ENCODE measurements around the gene TMEM164.

TMEM164 gene

GRCh38 chrX:110214684-110215083 lies 211.8 kb downstream of the TMEM164 start:
- no peak for DNase-seq (ENCODE audit: low spot score)
- no peak overlapping the region for H3K27ac ChIP-seq
- CTCF ChIA-PET: no interaction called here
- no peak for TF ChIP-seq CTCF (conservative IDR thresholded peaks at IDR 0.05; ENCODE audit: low read depth)
- POLR2A ChIA-PET (ENCODE audit: low non-redundant PET): no interaction called here

DNA sequence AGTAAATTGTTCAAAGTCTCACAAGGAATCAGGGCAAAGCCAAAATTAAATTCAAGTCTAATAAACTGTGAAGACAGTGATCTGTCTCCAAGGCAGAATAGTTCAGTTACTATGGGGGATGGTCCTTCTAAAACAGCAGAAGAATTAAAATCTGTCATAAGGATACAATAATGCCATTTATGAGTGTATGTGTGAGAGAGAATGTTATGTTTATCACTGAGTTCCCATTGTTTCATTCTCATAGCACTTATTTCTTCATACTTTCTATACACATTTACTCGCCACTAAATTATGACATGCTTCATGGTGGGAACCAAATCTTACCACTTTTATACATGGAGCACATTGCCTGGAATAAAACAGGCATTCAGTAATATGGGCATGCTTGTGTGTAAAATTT lies 212.5 kb downstream of the TMEM164 start:
- TF ChIP-seq CTCF (conservative IDR thresholded peaks at IDR 0.05; ENCODE audit: low read depth): no peak
- CTCF ChIA-PET: no interaction called here
- no peak for DNase-seq (ENCODE audit: low spot score)

GRCh38 chrX:110216027-110216426 lies 213.1 kb downstream of the TMEM164 start:
- no peak overlapping the region for H3K27ac ChIP-seq
- POLR2A ChIA-PET (ENCODE audit: low non-redundant PET): no interaction called here
- CTCF ChIA-PET: no interaction called here

More for the DNA sequence above, 212.5 kb downstream of the TMEM164 start:
- POLR2A ChIA-PET (ENCODE audit: low non-redundant PET): no interaction called here
- no peak overlapping the region for H3K27ac ChIP-seq

DNA sequence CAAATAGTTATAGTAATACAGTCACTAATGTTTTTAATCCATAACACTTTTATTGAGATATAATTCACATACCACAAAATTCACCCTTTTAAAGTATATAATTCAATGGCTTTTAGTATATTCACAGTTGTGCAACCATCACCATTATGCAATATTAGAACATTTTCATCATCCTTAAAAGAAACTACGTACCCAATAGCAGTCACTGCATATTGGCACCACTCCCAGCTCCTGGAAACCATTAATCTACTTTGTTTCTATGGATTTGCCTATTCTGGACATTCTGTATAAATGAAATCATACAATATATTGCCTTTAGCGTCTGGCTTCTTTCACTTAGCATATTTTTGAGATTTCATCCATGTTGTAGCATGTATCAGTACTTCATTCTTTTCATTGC lies 215.7 kb downstream of the TMEM164 start:
- no peak for TF ChIP-seq CTCF (conservative IDR thresholded peaks at IDR 0.05; ENCODE audit: low read depth)
- POLR2A ChIA-PET (ENCODE audit: low non-redundant PET): no interaction called here
- CTCF ChIA-PET: no interaction called here
- no peak for DNase-seq (ENCODE audit: low spot score)
- no peak overlapping the region for H3K27ac ChIP-seq

More at GRCh38 chrX:110216027-110216426, 213.1 kb downstream of the TMEM164 start:
- no peak for DNase-seq (ENCODE audit: low spot score)
- TF ChIP-seq CTCF (conservative IDR thresholded peaks at IDR 0.05; ENCODE audit: low read depth): no peak

GRCh38 chrX:110219920-110220319 lies 217.0 kb downstream of the TMEM164 start:
- POLR2A ChIA-PET (ENCODE audit: low non-redundant PET): no interaction called here
- DNase-seq (ENCODE audit: low spot score): no peak
- no peak overlapping the region for H3K27ac ChIP-seq
- CTCF ChIA-PET: no interaction called here
- TF ChIP-seq CTCF (conservative IDR thresholded peaks at IDR 0.05; ENCODE audit: low read depth): no peak

DNA sequence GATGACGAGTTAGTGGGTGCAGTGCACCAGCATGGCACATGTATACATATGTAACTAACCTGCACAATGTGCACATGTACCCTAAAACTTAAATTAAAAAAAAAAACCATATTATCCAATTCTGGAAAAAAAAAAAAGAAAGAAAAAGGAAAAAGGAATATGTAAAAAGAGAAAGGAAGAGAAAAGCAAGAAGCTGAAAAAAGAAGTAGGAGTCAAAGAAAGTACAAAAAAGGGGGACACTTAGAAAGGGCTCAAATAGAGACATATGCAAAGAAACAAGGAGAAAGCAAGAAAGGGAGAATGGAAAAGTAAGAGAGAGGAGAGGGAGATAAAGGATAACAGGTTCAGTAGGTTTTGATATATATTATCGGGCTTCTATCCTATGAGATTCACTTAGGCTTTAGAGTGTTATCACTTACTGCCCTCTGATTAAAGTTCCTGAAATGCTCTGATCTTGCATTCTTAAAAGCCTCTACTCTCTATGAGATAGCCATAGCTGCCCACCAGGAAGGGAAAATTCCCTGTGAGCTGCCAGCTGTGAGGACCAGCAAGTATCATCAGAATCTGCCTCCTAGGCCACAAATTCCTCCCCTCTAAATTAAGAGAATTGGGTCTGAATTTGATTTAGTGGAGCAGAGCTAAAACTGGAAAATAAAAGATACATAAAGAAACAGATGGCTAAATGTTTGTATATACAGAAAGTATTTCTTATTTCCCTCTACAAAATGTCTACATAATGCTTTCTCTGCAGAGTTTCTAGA lies 219.8 kb downstream of the TMEM164 start:
- no peak overlapping the region for H3K27ac ChIP-seq
- DNase-seq (ENCODE audit: low spot score): no peak
- ChIA-PET CTCF (no interaction called here), POLR2A (ENCODE audit: low non-redundant PET) (no interaction called here)
- TF ChIP-seq CTCF (conservative IDR thresholded peaks at IDR 0.05; ENCODE audit: low read depth): no peak

Measured in RWPE1 (cell line).